HG03342 (cell line): Measurements from ENCODE around the gene RAB40C.
A peak's percentile ranks its signal among the peaks of the same experiment; 100 is the strongest.

Experiments used
- ATAC-seq: cut with Tn5 transposase; IDR thresholded peaks from one replicate; pipeline ENCODE4 v1.9.1; 2021; ENCODE audit warnings: mild to moderate bottlenecking, moderate library complexity; ENCODE audit not compliant: unreplicated experiment

The RAB40C gene

GRCh38 chr16:574021-574760 lies 15.7 kb upstream of the RAB40C start:
- ATAC-seq: no peak

GRCh38 chr16:575354-576196 lies 14.3 kb upstream of the RAB40C start:
- no peak for ATAC-seq

- ATAC-seq: no peak
These were observed 13.6 kb upstream of the RAB40C start for GRCh38 chr16:576197-576822.

- no peak for ATAC-seq
These were observed 13.1 kb upstream of the RAB40C start for GRCh38 chr16:576823-577201.

GRCh38 chr16:577796-578195 lies 12.1 kb upstream of the RAB40C start:
- no peak for ATAC-seq

- ATAC-seq: no peak
These were observed 11.5 kb upstream of the RAB40C start for GRCh38 chr16:578232-578869.

GRCh38 chr16:578870-579405 lies 10.9 kb upstream of the RAB40C start:
- ATAC-seq: no peak

- ATAC-seq: no peak
These were observed 9.5 kb upstream of the RAB40C start for GRCh38 chr16:580141-580945.

- no peak for ATAC-seq
These were observed 8.8 kb upstream of the RAB40C start for GRCh38 chr16:580946-581498.

- no peak for ATAC-seq
These were observed 7.7 kb upstream of the RAB40C start for GRCh38 chr16:582218-582613.

GRCh38 chr16:582614-583331 lies 7.1 kb upstream of the RAB40C start:
- ATAC-seq: no peak

GRCh38 chr16:583470-583814 lies 6.4 kb upstream of the RAB40C start:
- ATAC-seq: no peak

GRCh38 chr16:583815-584591 lies 5.9 kb upstream of the RAB40C start:
- ATAC-seq: no peak

GRCh38 chr16:585351-585750 lies 4.5 kb upstream of the RAB40C start:
- no peak for ATAC-seq

GRCh38 chr16:586047-586644 lies 3.7 kb upstream of the RAB40C start:
- no peak for ATAC-seq

GRCh38 chr16:586645-587590 lies 2.9 kb upstream of the RAB40C start:
- no peak for ATAC-seq

GRCh38 chr16:588639-588888 lies 1.3 kb upstream of the RAB40C start:
- peak; percentile 11 for ATAC-seq
